ENCODE measurements around the gene KDM2B. TPM values are rescaled to one million over a fixed set of nuclear protein-coding genes. Genes with fewer than 3 reads are reported as not detected.

Gene KDM2B
- total RNA-seq, 1 donor from 2014 or later, result 22.9 TPM

Small RNA genes within 50 kb of the gene (microRNA-seq; reads per million reads assigned to microRNA genes)
- not detected for gene MIR7107

Other genes starting within 250 kb of the KDM2B start
- 113 TPM for gene ANAPC5, start 228.6 kb downstream of the KDM2B start, total RNA-seq
- gene RNF34, start 180.9 kb downstream of the KDM2B start, total RNA-seq, result 39.5 TPM
- gene ORAI1, start 45.5 kb upstream of the KDM2B start, total RNA-seq, result 14.0 TPM
- gene MORN3, start 88.6 kb upstream of the KDM2B start, total RNA-seq, result 0.49 TPM
- gene TMEM120B, start 131.7 kb upstream of the KDM2B start, total RNA-seq, result 20.6 TPM
- 12.1 TPM for gene RHOF, start 212.7 kb upstream of the KDM2B start, total RNA-seq
- gene SETD1B, start 223.0 kb upstream of the KDM2B start, total RNA-seq, result 26.3 TPM